ENCODE data around the gene MCM3.

MCM3 gene

DNA sequence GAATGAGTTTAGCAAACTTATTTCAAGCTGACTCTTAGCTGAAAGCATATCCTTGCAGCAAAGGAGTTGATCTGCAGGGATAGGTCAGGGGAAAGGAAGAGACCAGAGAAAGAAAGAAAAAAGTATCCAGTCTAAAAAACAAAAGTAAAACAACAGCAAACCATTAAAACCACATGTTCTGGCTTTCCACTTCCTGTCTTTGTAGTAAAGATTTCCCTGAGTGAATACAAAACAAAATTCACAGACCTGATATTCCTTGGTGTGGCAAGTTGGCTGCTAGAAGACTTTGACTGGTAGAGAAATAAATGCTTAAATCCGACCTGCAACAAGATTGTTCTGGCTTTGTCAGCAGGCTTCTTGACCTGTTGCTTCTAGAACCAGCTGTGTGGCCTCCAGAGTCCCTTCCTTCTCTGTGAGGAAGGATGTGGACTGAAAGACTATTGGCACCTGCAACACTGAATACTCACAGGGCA is 23.4 kb upstream of the MCM3 start:
- DNase-seq (ENCODE audit: low spot score in 2 of 2) (no peak), ATAC-seq (peak; percentile 28)
- Mint-ChIP-seq H3K36me3 (no peaks in the 10 kb centered on the region), H3K9me3 (no peaks in the 10 kb centered on the region), H3K4me1 (peaks cover 41% of the 10 kb centered on the region), H3K27ac (peak overlapping the region; percentile 72), H3K4me3 (peak overlapping the region; percentile 36)

DNA sequence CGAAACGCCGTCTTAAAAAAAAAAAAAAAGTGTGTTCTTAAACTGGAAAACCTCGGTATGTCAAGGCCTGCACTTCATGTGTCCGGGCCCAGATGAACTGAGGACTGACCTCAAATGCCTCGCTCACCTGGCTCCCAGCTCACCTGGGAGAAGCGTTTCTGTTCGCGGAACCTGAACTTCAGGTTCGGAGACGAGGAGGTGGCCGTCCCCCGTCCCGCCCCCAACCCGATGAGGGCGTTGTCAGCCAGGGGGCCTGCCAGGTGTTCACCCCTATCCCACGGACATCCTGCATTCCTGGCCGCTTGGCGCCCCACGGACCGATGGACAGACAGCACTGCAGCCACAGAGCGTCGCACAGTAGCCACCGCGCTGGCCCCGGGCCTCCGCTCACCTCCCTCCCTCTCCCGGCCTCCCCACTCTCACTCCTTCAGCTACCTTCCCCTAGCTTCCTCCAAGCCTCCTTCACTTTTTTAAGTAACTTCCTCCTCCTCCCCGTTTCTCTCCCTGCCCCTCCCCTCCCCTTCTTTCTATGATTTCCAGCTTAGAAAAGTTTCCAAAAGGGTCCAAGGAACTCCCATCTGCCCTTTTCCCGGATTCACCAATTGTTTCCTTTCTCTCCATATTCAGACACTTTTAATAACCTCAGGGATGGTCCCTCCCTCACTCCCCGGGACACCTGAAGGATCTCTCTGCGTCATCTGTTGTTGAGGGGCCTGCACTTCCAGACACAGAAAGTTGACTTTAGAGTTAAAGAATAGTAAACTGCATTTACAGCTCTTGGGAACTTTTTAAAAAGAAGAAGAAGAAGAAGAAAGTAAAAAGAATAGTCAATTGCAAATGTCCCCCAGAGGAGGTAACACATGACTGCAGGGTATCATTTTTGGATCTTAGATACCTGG is 22.7 kb upstream of the MCM3 start:
- Mint-ChIP-seq H3K9me3 (no peaks in the 10 kb centered on the region), H3K4me3 (peak overlapping the region; percentile 36), H3K4me1 (peaks cover 41% of the 10 kb centered on the region), H3K36me3 (no peaks in the 10 kb centered on the region), H3K27ac (peak overlapping the region; percentile 72)
- no peak for ATAC-seq
- no peak for DNase-seq (ENCODE audit: low spot score in 2 of 2)

- Mint-ChIP-seq H3K27ac (peak overlapping the region; percentile 72), H3K4me1 (peaks cover 44% of the 10 kb centered on the region), H3K36me3 (no peaks in the 10 kb centered on the region), H3K4me3 (peak overlapping the region; percentile 34), H3K9me3 (no peaks in the 10 kb centered on the region)
- ATAC-seq (no peak), DNase-seq (ENCODE audit: low spot score in 2 of 2) (no peak)
Measured at GRCh38 chr6:52305948-52306767, 21.6 kb upstream of the MCM3 start.

DNA sequence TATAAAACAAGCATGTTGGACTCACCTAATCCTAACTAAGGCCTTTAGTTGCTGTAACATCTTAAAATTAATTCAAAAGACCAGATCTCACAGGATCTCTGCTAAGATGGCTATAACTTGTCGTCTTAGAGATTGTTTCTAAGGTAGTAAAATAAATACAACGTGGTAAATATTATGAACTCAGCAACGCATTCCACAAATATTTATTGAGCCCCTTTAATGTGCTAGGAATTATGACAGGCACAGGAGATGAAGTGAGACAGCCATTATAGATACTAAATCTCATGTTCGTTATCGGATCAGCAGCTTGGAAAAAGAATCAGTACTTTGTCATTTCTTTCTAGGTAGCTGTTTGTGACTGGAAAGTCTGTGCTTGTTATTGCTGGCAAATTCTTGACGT is 20.9 kb upstream of the MCM3 start:
- H3K9me3 Mint-ChIP-seq, result no peaks in the 10 kb centered on the region
- no peak for DNase-seq (ENCODE audit: low spot score in 2 of 2)
- no peak for ATAC-seq

DNA sequence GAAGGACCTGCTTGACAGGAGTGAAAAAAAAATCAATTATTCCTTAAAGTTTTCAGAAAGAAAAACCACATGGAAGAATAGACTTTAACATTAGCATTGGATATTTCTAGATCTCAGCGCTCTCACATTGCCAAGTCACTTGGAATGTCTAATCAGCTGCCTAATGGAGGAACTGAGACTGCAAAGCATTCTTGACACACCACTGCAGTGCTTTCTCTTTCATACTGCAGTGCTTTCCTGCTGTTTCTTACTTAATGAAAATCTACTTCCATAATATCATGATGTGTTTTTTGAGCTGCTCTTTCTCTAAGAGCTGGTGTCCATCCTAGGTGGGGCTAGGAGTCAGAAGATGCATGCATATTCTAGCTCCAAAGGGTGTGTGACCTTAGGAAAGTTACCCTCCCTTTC is 20.4 kb upstream of the MCM3 start:
- Mint-ChIP-seq H3K36me3 (no peaks in the 10 kb centered on the region), H3K27ac (peak overlapping the region; percentile 72), H3K4me3 (peak overlapping the region; percentile 34), H3K4me1 (peaks cover 49% of the 10 kb centered on the region), H3K9me3 (no peaks in the 10 kb centered on the region)
- ATAC-seq, result peak; percentile 41
- no peak for DNase-seq (ENCODE audit: low spot score in 2 of 2)

More for the DNA sequence above, 20.9 kb upstream of the MCM3 start:
- Mint-ChIP-seq H3K36me3 (no peaks in the 10 kb centered on the region), H3K27ac (peak overlapping the region; percentile 72), H3K4me1 (peaks cover 49% of the 10 kb centered on the region), H3K4me3 (peak overlapping the region; percentile 34)

DNA sequence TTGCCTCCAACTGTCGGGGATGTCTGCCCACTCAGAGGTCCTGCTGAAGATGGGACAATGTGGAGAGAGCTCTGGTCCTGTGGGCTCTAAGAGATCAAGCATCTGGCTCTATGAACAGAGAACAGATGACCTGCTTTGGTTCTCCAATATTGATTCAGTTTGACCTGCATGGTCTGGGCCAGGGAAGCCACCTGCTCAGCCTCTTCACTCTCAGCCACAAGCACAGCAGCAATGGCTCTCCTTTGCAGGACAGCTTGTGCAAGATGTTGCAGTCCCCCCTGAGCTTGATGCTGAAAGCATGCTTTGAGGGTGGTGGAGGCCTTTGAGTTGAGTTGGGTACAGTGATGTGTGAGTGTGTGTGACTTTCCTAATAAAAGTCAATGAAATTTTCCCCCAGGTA is 18.6 kb upstream of the MCM3 start:
- H3K36me3 Mint-ChIP-seq, result no peaks in the 10 kb centered on the region
- peaks cover 47% of the 10 kb centered on the region for H3K4me1 Mint-ChIP-seq
- no peak overlapping the region for H3K4me3 Mint-ChIP-seq
- no peaks in the 10 kb centered on the region for H3K9me3 Mint-ChIP-seq
- no peak for DNase-seq (ENCODE audit: low spot score in 2 of 2)
- ATAC-seq, result no peak
- H3K27ac Mint-ChIP-seq, result peak overlapping the region; percentile 32

DNA sequence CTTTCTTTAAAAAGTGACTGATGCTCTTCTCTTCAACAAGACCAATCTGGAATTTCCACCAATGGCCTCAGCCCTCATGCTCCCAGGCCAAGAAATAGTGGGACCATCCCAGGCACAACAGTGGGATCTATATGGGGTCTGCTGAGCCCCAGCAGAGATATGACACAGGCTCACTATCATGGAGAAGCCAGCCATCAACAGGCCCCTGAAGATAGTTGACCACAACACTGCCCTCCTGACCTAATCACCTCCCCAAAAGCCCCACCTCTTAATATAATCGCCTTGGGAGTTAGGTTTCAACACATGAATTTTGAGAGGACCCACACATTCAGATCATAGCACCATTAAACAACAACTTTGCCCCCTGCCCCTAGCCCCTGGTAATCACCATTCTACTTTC is 16.8 kb upstream of the MCM3 start:
- DNase-seq (ENCODE audit: low spot score in 2 of 2) (no peak), ATAC-seq (no peak)
- H3K9me3 Mint-ChIP-seq, result no peaks in the 10 kb centered on the region
- H3K4me3 Mint-ChIP-seq, result no peak overlapping the region
- peak overlapping the region; percentile 44 for H3K27ac Mint-ChIP-seq
- peaks cover 7% of the 10 kb centered on the region for H3K36me3 Mint-ChIP-seq
- H3K4me1 Mint-ChIP-seq, result peaks cover 51% of the 10 kb centered on the region

GRCh38 chr6:52300489-52300931 is 16.0 kb upstream of the MCM3 start:
- ATAC-seq, result no peak
- no peak overlapping the region for H3K4me3 Mint-ChIP-seq
- H3K36me3 Mint-ChIP-seq, result peaks cover 7% of the 10 kb centered on the region
- H3K4me1 Mint-ChIP-seq, result peaks cover 50% of the 10 kb centered on the region
- H3K9me3 Mint-ChIP-seq, result no peaks in the 10 kb centered on the region
- DNase-seq (ENCODE audit: low spot score in 2 of 2), result no peak
- peak overlapping the region; percentile 20 for H3K27ac Mint-ChIP-seq

- peak overlapping the region; percentile 20 for H3K27ac Mint-ChIP-seq
- no peaks in the 10 kb centered on the region for H3K9me3 Mint-ChIP-seq
- DNase-seq (ENCODE audit: low spot score in 2 of 2) (no peak), ATAC-seq (no peak)
- H3K4me3 Mint-ChIP-seq, result no peak overlapping the region
- H3K4me1 Mint-ChIP-seq, result peaks cover 45% of the 10 kb centered on the region
- H3K36me3 Mint-ChIP-seq, result peaks cover 7% of the 10 kb centered on the region
Measured at GRCh38 chr6:52299653-52300052, 15.1 kb upstream of the MCM3 start.

GRCh38 chr6:52297433-52297832 is 12.9 kb upstream of the MCM3 start:
- Mint-ChIP-seq H3K27ac (peak overlapping the region; percentile 84), H3K4me3 (peak overlapping the region; percentile 49), H3K4me1 (peaks cover 35% of the 10 kb centered on the region), H3K36me3 (peaks cover 7% of the 10 kb centered on the region), H3K9me3 (no peaks in the 10 kb centered on the region)
- no peak for ATAC-seq
- no peak for DNase-seq (ENCODE audit: low spot score in 2 of 2)

- Mint-ChIP-seq H3K4me3 (no peak overlapping the region), H3K27ac (no peak overlapping the region), H3K4me1 (peaks cover 27% of the 10 kb centered on the region), H3K9me3 (no peaks in the 10 kb centered on the region), H3K36me3 (peaks cover 7% of the 10 kb centered on the region)
- ATAC-seq, result no peak
- DNase-seq (ENCODE audit: low spot score in 2 of 2), result no peak
Measured at GRCh38 chr6:52293067-52293466, 8.5 kb upstream of the MCM3 start.

DNA sequence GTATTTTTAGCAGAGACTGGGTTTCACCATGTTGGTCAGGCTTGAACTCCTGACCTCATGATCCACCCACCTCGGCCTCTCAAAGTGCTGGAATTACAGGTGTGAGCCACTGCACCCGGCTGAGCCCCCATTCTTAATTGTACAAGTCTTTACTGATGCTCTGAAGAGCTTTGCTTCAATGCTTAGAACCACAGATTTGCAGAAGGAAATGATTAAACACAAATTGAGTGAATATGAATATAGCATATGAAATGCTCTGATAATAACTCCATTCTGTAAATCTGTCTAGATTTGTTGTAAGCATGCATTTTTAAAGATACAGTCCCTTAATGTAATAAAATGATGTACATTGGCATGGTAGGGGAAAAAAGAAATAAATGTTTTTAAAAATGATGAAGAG is 4.3 kb upstream of the MCM3 start:
- Mint-ChIP-seq H3K27ac (no peak overlapping the region), H3K9me3 (no peaks in the 10 kb centered on the region)

DNA sequence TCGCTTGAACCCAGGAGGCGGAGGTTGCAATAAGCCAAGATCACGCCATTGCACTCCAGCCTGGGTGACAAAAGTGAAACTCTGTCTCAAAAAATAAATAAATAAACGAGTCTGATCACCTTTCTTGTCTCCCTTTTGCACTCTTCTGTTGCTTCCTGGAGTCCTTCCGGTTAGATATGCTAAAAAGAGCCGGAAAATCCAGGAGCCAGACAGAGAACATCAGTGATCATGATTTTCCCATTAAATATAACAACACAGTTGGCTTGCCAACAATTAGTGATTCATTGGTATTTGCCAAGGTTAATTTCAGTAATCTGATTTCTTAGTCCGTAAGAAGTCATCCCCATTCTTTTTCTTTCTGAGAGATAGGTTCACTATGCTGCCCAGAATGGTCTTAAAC is 3.7 kb upstream of the MCM3 start:
- Mint-ChIP-seq H3K36me3 (peaks cover 10% of the 10 kb centered on the region), H3K4me1 (peaks cover 9% of the 10 kb centered on the region), H3K9me3 (no peaks in the 10 kb centered on the region), H3K4me3 (no peak overlapping the region), H3K27ac (no peak overlapping the region)
- DNase-seq (ENCODE audit: low spot score in 2 of 2), result no peak
- ATAC-seq, result no peak

More for the DNA sequence above, 4.3 kb upstream of the MCM3 start:
- ATAC-seq (no peak), DNase-seq (ENCODE audit: low spot score in 2 of 2) (no peak)
- peaks cover 3% of the 10 kb centered on the region for H3K36me3 Mint-ChIP-seq
- H3K4me1 Mint-ChIP-seq, result peaks cover 6% of the 10 kb centered on the region
- H3K4me3 Mint-ChIP-seq, result no peak overlapping the region

- DNase-seq (ENCODE audit: low spot score in 2 of 2) (peak; percentile 49 to 80), ATAC-seq (no peak)
- Mint-ChIP-seq H3K27ac (peak overlapping the region; percentile 49), H3K9me3 (no peaks in the 10 kb centered on the region), H3K4me3 (no peak overlapping the region), H3K4me1 (peaks cover 20% of the 10 kb centered on the region), H3K36me3 (peaks cover 23% of the 10 kb centered on the region)
Measured at GRCh38 chr6:52286798-52287432, 2.4 kb upstream of the MCM3 start.

All from stimulated activated effector memory CD8-positive, alpha-beta T cell treated with anti-CD3 and anti-CD28 coated beads, Interleukin-12 subunit alpha, Interleukin-12 subunit beta, amount 100 ng/mL, for 72 hours (primary cell).